CD14-positive monocyte (primary cell): ENCODE results near the gene PLET1. TPM values are rescaled to one million over a fixed set of nuclear protein-coding genes. Genes with fewer than 3 reads are reported as not detected.

Experiments
- DNase-seq, 3 donors: peaks; one replicate each; pipeline ENCODE4 v3.0.0-alpha.2; 2011 to 2022
- H2AFZ ChIP-seq: 2 replicates; pipeline ENCODE4 v1.6.0; 2012; ENCODE audit warnings: mild to moderate bottlenecking, low read depth, low read length, inconsistent platforms; ENCODE audit not compliant: insufficient read depth, poor library complexity, severe bottlenecking
- H3K27ac ChIP-seq, 2 donors: 1 replicate in 1 of 2; 2 replicates in 1 of 2; pipeline ENCODE4 v1.5.1; 2012 to 2013; ENCODE audit warnings: low read length in 2 of 2, control low read depth in 1 of 2, inconsistent platforms in 1 of 2, low read depth in 1 of 2, mild to moderate bottlenecking in 1 of 2
- H3K27me3 ChIP-seq, 2 donors: one replicate each; pipeline versions ENCODE4 v1.6.0 to v1.6.1; 2011 to 2013; ENCODE audit warnings: low read length in 2 of 2; ENCODE audit not compliant: control insufficient read depth in 2 of 2, insufficient read depth in 2 of 2
- H3K36me3 ChIP-seq, 2 donors: replicated peaks in 1 of 2; 1 replicate in 1 of 2; 2 replicates in 1 of 2; pipeline versions ENCODE4 v1.5.1 to v1.6.1; 2012 to 2013; ENCODE audit warnings: low read length in 2 of 2, control low read depth in 1 of 2, inconsistent platforms in 1 of 2, mild to moderate bottlenecking in 1 of 2; ENCODE audit not compliant: insufficient read depth in 2 of 2, control insufficient read depth in 1 of 2
- H3K4me1 ChIP-seq, 2 donors: 1 replicate in 1 of 2; 2 replicates in 1 of 2; pipeline versions ENCODE4 v1.5.1 to v1.6.1; 2012 to 2013; ENCODE audit warnings: low read length in 2 of 2, control low read depth in 1 of 2, inconsistent platforms in 1 of 2, mild to moderate bottlenecking in 1 of 2, moderate library complexity in 1 of 2; ENCODE audit not compliant: insufficient read depth in 2 of 2, control insufficient read depth in 1 of 2
- H3K4me2 ChIP-seq: replicated peaks from 2 replicates; pipeline ENCODE3; 2012; ENCODE audit warnings: low read length, moderate library complexity, mild to moderate bottlenecking; ENCODE audit not compliant: poor library complexity, severe bottlenecking; ENCODE audit errors: extremely low read depth
- H3K4me3 ChIP-seq, 3 experiments: fragments of 200-600 bp in 1 of 3; sonication (generic) in 1 of 3; replicated peaks in 1 of 3; 1 replicate in 2 of 3; 2 replicates in 1 of 3; pipeline ENCODE4 v1.5.1; 2011 to 2013; ENCODE audit warnings: low read length in 3 of 3, mild to moderate bottlenecking in 3 of 3, control low read depth in 2 of 3, low read depth in 2 of 3, inconsistent platforms in 1 of 3, moderate library complexity in 1 of 3
- H3K79me2 ChIP-seq: 2 replicates; pipeline ENCODE4 v1.6.0; 2012; ENCODE audit warnings: mild to moderate bottlenecking, control low read depth, inconsistent platforms, low read length, moderate library complexity; ENCODE audit not compliant: insufficient read depth
- H3K9ac ChIP-seq: 2 replicates; pipeline ENCODE4 v1.6.0; 2017; ENCODE audit warnings: low read length, mild to moderate bottlenecking; ENCODE audit not compliant: insufficient read depth, poor library complexity, severe bottlenecking
- H3K9me3 ChIP-seq, 2 donors: replicated peaks in 1 of 2; 1 replicate in 1 of 2; 2 replicates in 1 of 2; pipeline versions ENCODE4 v1.5.1 to v1.6.1; 2012 to 2013; ENCODE audit warnings: low read length in 2 of 2, control low read depth in 1 of 2; ENCODE audit not compliant: control insufficient read depth in 1 of 2, insufficient read depth in 1 of 2
- H4K20me1 ChIP-seq: 2 replicates; pipeline ENCODE4 v1.6.0; 2012; ENCODE audit warnings: mild to moderate bottlenecking, low read length, control low read depth, moderate library complexity; ENCODE audit not compliant: insufficient read depth
- H3K27ac Mint-ChIP-seq, 7 donors: one replicate each; pipeline ENCODE4 v1.8.0; 2020; ENCODE audit warnings: mild to moderate bottlenecking in 7 of 7, mixed read lengths in 7 of 7, moderate library complexity in 6 of 7, inconsistent platforms in 2 of 7
- H3K27me3 Mint-ChIP-seq, 3 donors: one replicate each; pipeline ENCODE4 v1.8.0; 2021 to 2022; ENCODE audit warnings: low read depth in 3 of 3, mild to moderate bottlenecking in 3 of 3, mixed read lengths in 3 of 3, moderate library complexity in 3 of 3, inconsistent platforms in 1 of 3
- H3K36me3 Mint-ChIP-seq, 2 donors: one replicate each; pipeline ENCODE4 v1.8.0; 2020; ENCODE audit warnings: mixed read lengths in 2 of 2, inconsistent platforms in 1 of 2, mild to moderate bottlenecking in 1 of 2
- H3K4me1 Mint-ChIP-seq: one replicate; pipeline ENCODE4 v1.8.0; 2020; ENCODE audit warnings: mild to moderate bottlenecking, mixed read lengths
- H3K4me3 Mint-ChIP-seq, 2 donors: one replicate each; pipeline ENCODE4 v1.8.0; 2020; ENCODE audit warnings: mild to moderate bottlenecking in 2 of 2, mixed read lengths in 2 of 2, moderate library complexity in 1 of 2
- H3K9me3 Mint-ChIP-seq, 7 donors: one replicate each; pipeline ENCODE4 v1.8.0; 2020 to 2022; ENCODE audit warnings: mixed read lengths in 7 of 7, mild to moderate bottlenecking in 6 of 7, moderate library complexity in 6 of 7, inconsistent platforms in 2 of 7
- CTCF ChIP-seq: fragments of 200-600 bp; IDR thresholded peaks from one replicate; pipeline ENCODE4 v1.8.0; 2022; ENCODE audit warnings: antibody characterized with exemption, mild to moderate bottlenecking
- intact Hi-C, 2 donors: fragments of 100-400 bp; cut with micrococcal nuclease; formaldehyde crosslinking; loops; one replicate each; pipeline versions ENCODE4 v1.15.0 to v1.15.1; 2023
- polyA plus RNA-seq, 3 donors: library from polyadenylated mRNA; depleted of rRNA in 1 of 3; unstranded in 2 of 3; stranded (reverse) in 1 of 3; fragments of 300-500 nt in 2 of 3; fragments of >200 nt in 1 of 3; fragmentation: Illumina TruSeq in 2 of 3; gene quantifications; 1 replicate in 2 of 3; 2 replicates in 1 of 3; pipeline ENCODE4 v1.2.3, GENCODE V29; 2012 to 2021

Gene PLET1
- polyA plus RNA-seq, 3 donors = not detected

GRCh38 chr11:112292785-112293407 lies 32.2 kb upstream of the PLET1 start:
- peaks cover 37% of the 10 kb centered on the region for H3K4me1 Mint-ChIP-seq

GRCh38 chr11:112292188-112292587 lies 31.5 kb upstream of the PLET1 start:
- Histone ChIP-seq H3K4me1 (peaks cover 20 to 23% of the 10 kb centered on the region in 2 donors), H3K79me2 (no peaks in the 10 kb centered on the region), H3K27me3 (no peaks in the 10 kb centered on the region), H4K20me1 (no peaks in the 10 kb centered on the region), H3K36me3 (no peaks in the 10 kb centered on the region), H3K9ac (no peak overlapping the region), H2AFZ (no peak overlapping the region), H3K4me2 (no peak overlapping the region), H3K4me3 (no peak overlapping the region), H3K9me3 (no peaks in the 10 kb centered on the region), H3K27ac (no peak overlapping the region)
- Mint-ChIP-seq H3K36me3 (no peaks in the 10 kb centered on the region), H3K4me1 (peaks cover 34% of the 10 kb centered on the region), H3K4me3 (no peak overlapping the region), H3K9me3 (peaks cover 0 to 4% (median 2%) of the 10 kb centered on the region in 7 donors), H3K27ac (no peak overlapping the region), H3K27me3 (peaks cover 2 to 4% (median 3%) of the 10 kb centered on the region in 3 donors)
- intact Hi-C loops = loop anchor here in 1 of 2 donors (5.0 kb wide), 1 partner anchor 995 kb away; no protein-coding TSS in a partner anchor
- TF ChIP-seq CTCF = no peak
- no peak for DNase-seq

More at GRCh38 chr11:112292785-112293407, 32.2 kb upstream of the PLET1 start:
- no peaks in the 10 kb centered on the region for H4K20me1 ChIP-seq
- peaks cover 2 to 4% (median 3%) of the 10 kb centered on the region in 3 donors for H3K27me3 Mint-ChIP-seq
- intact Hi-C loops = loop anchor here in 1 of 2 donors (5.0 kb wide), 1 partner anchor 994 kb away; no protein-coding TSS in a partner anchor
- no peaks in the 10 kb centered on the region for H3K27me3 ChIP-seq
- peaks cover 0 to 4% (median 2%) of the 10 kb centered on the region in 7 donors for H3K9me3 Mint-ChIP-seq
- no peaks in the 10 kb centered on the region for H3K36me3 Mint-ChIP-seq
- H3K79me2 ChIP-seq = no peaks in the 10 kb centered on the region
- TF ChIP-seq CTCF = no peak
- H3K4me3 ChIP-seq = no peak overlapping the region
- peak; percentile 54 to 76 (median 71) for DNase-seq
- peak overlapping the region in 1 of 7 donors; percentile 41 for H3K27ac Mint-ChIP-seq
- H3K36me3 ChIP-seq = no peaks in the 10 kb centered on the region
- H3K27ac ChIP-seq = no peak overlapping the region
- no peaks in the 10 kb centered on the region for H3K9me3 ChIP-seq
- no peak overlapping the region for H3K9ac ChIP-seq
- no peak overlapping the region for H3K4me2 ChIP-seq
- H2AFZ ChIP-seq = no peak overlapping the region
- H3K4me1 ChIP-seq = peaks cover 20 to 23% of the 10 kb centered on the region in 2 donors
- H3K4me3 Mint-ChIP-seq = no peak overlapping the region
